ENCODE measurements around the gene RIBC2. TPM values are rescaled to one million over a fixed set of nuclear protein-coding genes. Genes with fewer than 3 reads are reported as not detected.

RIBC2 gene
- total RNA-seq, 2 experiments from 2014 or later, result 0.78 TPM; not detected in 1

- Histone ChIP-seq H3K9me3 (ENCODE audit: low read length) (no peaks in the 10 kb centered on the region), H2AFZ (ENCODE audit: low read length) (no peak overlapping the region), H3K9me2 (ENCODE audit: insufficient read depth, low read length) (no peaks in the 10 kb centered on the region), H3K4me2 (ENCODE audit: low read length) (no peak overlapping the region), H3K4me1 (ENCODE audit: insufficient read depth, low read length, poor library complexity, severe bottlenecking) (no peaks in the 10 kb centered on the region), H4K20me1 (ENCODE audit: insufficient read depth, low read length) (no peaks in the 10 kb centered on the region), H3K4me3 (ENCODE audit: low read depth, low read length, poor library complexity, severe bottlenecking) (no peak overlapping the region), H3K36me3 (ENCODE audit: insufficient read depth, low read length) (no peaks in the 10 kb centered on the region), H3K27ac (ENCODE audit: low read depth, low read length, poor library complexity, severe bottlenecking) (no peak overlapping the region), H3K79me2 (ENCODE audit: insufficient read depth, low read depth, low read length) (no peaks in the 10 kb centered on the region)
- CTCF ChIA-PET (ENCODE audit: unreplicated experiment), result no interaction called here
- no peak for DNase-seq (ENCODE audit: low spot score)
- BruUV-seq (replicated peaks), result no TSS peak
- TF ChIP-seq CTCF (conservative IDR thresholded peaks at IDR 0.05; ENCODE audit: low read length), result no peak
- no peak for TF ChIP-seq EZH2phosphoT487 (IDR thresholded peaks at IDR 0.05; ENCODE audit: borderline replicate concordance, low read depth, low read length)
- POLR2A ChIA-PET, result no interaction called here
- intact Hi-C loops (cut with micrococcal nuclease; ENCODE audit: unreplicated experiment), result no loop called here
Measured at GRCh38 chr22:45481661-45482060, 68.2 kb downstream of the RIBC2 start.

Other genes with a start within 250 kb of the RIBC2 start
- 100 and 107 TPM in 2 replicates for gene NUP50, start 249.8 kb upstream of the RIBC2 start, total RNA-seq (2014; rRNA removed; shearing (Covaris generic))
- 132 and 134 TPM in 2 replicates for gene NUP50, start 249.8 kb upstream of the RIBC2 start, total RNA-seq (2022)
- gene KIAA0930, start 172.8 kb upstream of the RIBC2 start, total RNA-seq (2014; rRNA removed; shearing (Covaris generic)), result 55.1 and 80.7 TPM in 2 replicates
- 85.3 and 93.9 TPM in 2 replicates for gene KIAA0930, start 172.8 kb upstream of the RIBC2 start, total RNA-seq (2022)
- gene UPK3A, start 128.7 kb upstream of the RIBC2 start, total RNA-seq (2014; rRNA removed; shearing (Covaris generic)), result not detected in 2 replicates
- gene UPK3A, start 128.7 kb upstream of the RIBC2 start, total RNA-seq (2022), result not detected in 2 replicates
- 15.9 and 27.6 TPM in 2 replicates for gene FAM118A, start 103.8 kb upstream of the RIBC2 start, total RNA-seq (2014; rRNA removed; shearing (Covaris generic))
- gene FAM118A, start 103.8 kb upstream of the RIBC2 start, total RNA-seq (2022), result 33.9 and 41.5 TPM in 2 replicates
- not detected in 2 replicates for gene SMC1B, start 94 bp upstream of the RIBC2 start, total RNA-seq (2014; rRNA removed; shearing (Covaris generic))
- gene SMC1B, start 94 bp upstream of the RIBC2 start, total RNA-seq (2022), result 0.08 TPM in 1 of 2 replicates, not detected in the other
- not detected in 2 replicates for gene FBLN1, start 89.2 kb downstream of the RIBC2 start, total RNA-seq (2014; rRNA removed; shearing (Covaris generic))
- not detected in 2 replicates for gene FBLN1, start 89.2 kb downstream of the RIBC2 start, total RNA-seq (2022)